Stromal cell of bone marrow (primary cell): Measurements from ENCODE around the gene EML1.
"Not testable (repeated sequence)": the region's sequence is repeated elsewhere in the genome, so short reads cannot be mapped to it uniquely, and the experiment has no call there.

ENCODE experiments used
- DNase-seq: peaks from one replicate; pipeline ENCODE4 v3.0.0-alpha.2; 2012; ENCODE audit warnings: low read depth

The EML1 gene

DNA sequence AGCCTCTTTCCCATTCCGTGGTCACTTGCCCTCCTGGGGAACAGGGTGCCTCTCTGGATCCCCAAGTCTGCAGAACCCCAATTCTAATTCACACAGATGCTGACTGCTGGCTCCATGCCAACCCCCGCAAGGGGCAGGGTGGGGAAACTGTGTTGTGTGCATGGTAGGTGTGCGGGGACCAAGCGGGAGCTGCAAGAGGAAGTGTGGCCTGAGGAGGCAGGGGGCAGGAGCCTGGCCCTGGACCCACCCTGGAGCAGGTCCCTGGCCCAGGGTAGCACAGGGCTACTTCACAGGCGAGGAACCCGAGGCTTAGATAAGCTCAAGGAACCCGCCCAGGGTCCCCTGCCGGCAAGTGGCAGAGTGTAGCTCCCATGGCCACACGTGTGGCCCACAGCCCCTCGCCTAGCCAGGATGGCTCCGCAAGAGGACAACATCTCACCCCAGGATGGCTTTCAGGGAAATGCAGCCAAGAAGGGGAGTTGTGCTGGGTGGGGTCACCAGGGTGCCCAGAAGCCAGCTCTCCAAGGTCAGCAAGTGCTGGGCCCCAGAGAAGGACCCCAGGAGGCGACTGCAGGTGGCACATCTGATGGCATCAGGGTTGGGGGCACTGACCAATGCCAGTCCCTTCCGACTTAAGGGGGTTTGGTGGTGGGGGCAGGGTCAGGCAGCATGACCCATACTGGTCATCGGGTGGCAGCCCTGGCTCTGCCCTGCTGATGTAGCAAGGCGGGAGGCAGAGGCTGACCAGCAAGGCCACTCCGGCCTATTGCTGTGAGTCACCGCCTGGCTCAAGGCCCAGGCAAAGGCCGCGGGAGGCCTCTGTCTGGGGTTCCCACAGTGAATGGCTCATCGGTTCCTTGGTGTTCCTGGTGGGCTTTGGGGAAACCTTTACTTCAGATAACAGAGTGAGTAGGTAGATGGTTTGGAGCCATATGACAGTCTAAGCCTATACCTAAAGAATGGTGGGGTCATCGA lies 37.3 kb upstream of the EML1 start:
- DNase-seq: peak; percentile 94

DNA sequence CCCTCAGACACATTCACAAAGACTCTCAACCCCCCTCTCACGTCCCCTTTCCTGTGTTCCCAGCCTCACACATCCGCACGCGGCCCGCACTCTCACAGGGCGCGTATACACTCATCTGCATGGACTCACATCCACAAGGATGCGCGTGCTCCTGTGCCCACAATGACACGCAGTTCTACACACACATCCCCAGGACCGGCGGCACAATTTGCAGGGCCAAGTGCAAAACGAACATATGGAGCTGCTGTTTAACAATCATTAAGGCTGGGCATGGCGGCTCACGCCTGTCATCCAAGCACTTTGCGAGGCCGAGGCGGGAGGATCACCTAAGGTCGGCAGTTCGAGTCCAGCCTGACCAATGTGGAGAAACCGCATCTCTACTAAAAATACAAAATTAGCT lies 36.4 kb upstream of the EML1 start:
- no peak for DNase-seq

DNA sequence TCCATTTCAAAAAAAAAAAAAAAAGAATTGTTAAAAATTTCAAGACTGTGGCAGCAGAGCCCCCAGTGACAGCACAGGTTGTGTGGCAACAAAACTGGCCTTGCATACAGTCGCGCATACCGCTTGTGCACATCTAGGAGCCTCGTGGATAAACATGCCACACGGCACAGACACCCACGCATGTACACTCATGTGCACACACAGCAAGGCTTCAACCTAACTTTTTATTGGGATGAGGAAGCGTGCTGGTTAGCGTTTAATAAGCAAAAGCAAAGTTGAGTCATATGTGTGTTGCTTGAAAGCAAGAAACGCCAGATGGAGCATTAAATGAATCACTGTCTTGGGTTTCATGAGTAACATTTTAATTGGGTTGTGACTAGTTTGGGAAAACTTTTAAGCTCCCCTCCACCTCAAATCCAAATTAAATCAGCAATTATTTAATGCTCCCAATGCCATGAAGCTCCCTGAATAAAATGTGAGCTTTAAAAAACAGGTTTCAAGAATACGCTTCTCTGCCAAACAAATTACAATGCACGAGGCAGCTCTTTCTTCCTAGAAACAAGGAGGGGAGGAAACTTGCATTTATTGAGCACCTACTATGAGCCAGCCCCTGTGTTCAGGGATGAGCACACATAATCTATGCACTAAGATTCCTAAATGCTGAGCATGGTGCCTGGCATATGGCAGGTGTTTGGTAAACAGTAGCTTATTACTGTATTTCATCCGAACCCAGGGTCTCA lies 35.7 kb upstream of the EML1 start:
- peak; percentile 97 for DNase-seq

DNA sequence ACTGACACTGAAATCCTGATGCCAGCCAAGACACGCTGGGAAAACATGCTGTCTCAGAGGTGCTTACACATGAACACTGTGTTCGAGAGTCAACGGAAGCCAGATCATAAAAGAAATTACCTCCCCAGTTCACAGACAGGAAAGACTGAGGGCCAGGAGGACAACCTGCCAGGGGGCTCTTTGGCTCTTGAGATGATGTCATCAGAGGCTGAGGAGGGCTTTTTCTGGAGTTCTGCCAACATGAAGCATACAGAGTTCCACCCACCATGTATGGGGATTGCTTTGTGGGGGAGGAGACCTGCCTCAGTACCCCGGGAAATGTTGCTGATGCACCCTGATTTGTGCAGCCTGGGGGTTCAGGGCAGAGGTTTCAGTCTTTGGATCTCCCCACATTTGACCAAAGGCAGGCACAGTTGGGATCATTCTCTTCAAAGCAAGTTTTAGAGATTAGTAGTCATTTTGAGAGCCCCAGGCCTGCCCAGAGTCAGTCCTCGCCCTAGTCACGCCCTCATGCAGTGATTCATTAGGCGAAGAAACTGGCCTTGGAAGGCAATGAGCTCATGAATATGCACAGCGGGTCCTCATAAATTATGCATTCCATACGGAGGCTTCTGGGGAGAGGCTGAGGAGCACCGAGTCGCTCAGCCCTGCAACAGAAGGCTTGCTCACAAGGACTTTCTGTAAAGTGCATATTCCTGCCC lies 34.9 kb upstream of the EML1 start:
- DNase-seq: peak; percentile 91

DNA sequence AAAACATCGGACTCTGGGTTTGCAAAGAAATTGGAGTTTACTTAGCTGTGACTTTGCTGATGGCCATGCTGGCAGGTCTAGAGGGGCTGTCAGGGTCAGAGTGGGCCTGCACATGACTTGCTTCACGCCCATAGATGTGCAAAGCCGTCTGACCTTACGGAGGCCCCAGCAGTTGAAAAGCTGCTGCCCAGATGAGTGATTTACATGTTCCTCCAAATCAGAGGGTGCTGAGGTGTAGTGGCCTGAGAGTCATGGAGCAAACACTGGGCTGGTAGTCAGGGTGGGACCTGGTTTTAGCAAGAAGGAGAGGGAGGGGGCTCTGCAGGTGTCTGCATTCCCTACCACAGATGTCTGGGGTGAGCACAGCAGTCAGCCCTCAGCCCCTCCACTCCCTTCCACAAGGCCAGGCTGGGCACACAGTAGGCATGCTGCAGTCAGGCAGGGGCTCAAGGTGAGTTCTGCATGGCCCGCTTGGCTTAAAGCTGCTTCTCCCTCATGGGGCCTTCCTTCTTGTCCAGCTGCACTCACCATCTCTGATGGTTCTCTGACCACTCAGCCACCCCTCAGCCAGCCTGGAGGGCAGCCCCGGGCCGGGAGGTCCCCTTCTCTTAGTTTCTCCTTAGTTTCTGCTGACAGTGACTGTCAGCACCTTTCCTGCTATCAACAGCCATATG lies 34.2 kb upstream of the EML1 start:
- no peak for DNase-seq

DNA sequence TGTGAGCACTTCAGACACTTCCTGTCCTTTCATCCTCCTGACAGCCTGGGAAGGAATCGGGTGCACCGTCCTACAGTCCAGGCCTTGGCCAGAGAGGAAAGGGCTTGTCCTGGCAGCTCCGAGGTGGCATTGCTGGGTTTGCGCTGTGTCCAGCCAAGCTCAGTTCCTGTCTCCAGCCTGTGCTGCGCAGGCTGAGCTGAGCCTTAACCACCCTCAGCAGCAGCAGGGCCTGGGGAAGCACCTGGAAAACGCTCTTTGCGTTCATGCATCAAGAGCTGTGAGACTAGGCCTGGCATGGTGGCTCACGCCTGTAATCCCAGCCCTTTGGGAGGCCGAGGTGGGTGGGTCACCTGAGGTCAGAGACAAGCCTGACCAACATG lies 33.7 kb upstream of the EML1 start:
- no peak for DNase-seq

DNA sequence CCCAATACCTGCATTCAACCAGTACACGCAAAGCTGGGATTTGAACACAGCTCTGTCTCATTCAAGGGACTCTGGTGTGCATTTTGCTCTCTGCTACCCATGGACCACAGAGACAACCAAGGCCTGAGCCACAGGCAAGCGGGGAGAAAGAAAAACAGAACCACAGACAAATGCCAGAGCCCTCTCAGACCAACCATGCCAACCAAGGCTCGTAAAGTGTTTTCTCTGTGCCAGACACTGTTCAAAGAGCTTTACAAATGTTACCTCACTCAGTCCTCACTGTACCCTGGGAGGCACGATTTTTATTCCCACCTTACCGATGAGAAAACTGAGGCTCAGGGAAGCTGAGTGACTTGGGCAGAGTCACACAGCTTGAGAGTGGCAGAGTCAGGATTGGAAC lies 32.4 kb upstream of the EML1 start:
- no peak for DNase-seq

DNA sequence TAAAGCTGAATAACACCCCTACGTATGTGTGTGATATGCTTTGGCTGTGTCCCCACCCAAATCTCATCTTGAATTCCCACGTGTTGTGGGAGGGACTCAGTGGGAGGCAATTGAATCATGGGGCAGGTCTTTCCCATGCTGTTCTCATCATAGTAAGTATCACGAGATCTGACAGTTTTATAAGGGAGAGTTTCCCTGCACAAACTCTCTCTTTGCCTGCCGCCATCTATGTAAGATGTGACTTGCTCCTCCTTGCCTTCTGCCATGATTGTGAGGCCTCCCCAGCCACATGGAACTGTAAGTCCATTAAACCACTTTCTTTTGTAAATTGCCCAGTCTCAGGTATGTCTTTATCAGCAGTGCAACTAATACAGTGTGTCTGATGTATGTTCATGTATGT lies 30.3 kb upstream of the EML1 start:
- DNase-seq: not testable (repeated sequence)

DNA sequence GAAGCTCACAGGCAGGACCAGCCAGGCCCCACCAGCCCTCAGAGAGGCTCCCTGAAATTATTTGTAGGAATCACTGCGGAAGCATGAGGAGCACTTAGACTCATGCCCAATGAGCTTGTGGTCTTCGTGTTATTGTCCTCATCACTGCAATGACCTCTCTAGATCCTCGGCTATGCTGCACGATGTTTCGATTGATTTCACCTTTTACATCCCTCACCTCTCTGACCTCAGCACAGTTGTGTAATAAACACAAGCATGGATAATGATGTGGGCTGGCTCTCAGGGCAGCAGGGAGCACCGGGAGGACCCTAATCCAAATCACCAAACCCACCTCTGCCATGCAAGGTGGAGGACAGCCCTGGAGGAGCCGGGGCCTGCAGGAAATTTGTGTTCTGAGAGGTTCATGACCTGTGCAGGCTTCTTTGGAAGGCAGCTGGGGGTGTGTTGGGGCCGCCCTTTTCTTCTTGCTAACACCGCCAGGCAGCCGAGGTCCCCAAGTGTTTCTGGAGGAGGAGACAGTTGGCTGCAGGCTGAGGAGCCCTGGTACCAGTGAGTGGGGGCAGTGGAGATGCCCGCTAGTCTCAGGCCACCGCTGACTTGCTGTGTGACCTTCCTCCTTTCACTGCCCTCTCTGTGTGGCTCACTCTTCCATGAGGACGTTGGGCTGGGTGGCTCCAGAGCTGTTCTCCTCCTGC lies 29.5 kb upstream of the EML1 start:
- no peak for DNase-seq

DNA sequence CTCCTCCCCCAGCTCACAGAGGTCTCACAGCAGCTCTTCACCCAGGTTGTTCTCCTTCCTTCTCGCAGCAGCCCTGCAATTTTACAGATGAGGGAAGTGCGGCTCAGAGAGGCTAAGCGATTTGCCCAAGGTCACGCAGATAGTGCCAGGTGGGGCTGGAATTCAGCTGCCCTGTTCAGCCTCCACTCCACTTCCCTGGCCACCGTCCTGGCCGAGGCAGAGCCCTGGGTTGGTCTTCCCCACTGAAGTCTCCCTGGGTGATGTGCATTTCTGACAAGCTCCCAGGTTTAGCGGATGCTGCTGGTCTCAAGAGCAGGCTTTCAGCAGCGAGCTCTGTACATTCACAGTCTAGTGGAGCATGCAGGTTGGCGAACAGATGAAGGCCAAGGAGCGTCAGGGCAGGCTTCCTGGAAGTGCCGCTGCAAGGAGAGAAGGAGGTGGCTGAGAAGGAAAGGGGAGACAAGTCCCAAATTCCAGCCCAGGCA lies 28.9 kb upstream of the EML1 start:
- DNase-seq: no peak

DNA sequence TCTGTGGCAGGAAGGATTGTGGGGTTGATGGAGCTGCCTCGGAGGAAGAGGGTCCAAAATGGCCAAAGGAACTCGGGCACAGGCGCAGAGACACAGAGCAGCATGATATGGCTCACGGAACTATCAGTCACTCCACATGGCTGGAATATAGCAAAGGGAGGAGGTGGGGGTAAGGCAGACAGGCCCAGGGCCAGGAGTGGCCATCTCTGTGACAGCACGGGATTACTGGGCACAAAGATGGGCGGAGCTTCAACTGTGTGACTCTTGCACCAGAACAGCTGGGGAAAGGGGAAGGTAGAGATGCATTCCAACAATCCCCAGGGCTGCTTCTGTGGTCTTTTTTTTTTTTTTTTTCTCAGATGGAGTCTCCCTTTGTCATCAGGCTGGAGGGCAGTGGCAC lies 24.8 kb upstream of the EML1 start:
- DNase-seq: no peak

DNA sequence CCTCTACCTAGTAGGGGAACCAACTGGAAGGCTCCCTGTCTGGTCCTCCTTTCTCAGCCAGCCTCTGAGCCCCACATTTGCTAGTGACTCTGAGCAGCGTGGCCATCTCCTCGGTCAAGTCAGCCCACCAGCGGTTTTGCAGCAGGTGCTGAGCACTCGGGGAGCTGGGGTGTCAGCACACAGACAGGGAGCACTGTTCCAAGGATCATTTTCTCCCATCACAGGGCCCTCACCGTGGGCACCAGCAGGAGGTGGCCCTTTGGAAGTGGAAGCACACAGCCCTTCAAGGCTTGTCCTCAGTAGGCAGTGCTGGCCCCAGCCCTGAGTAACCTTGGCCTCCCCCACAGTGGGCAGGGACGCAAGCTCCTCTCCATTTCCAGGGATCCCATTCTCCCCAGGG lies 24.1 kb upstream of the EML1 start:
- DNase-seq: no peak

DNA sequence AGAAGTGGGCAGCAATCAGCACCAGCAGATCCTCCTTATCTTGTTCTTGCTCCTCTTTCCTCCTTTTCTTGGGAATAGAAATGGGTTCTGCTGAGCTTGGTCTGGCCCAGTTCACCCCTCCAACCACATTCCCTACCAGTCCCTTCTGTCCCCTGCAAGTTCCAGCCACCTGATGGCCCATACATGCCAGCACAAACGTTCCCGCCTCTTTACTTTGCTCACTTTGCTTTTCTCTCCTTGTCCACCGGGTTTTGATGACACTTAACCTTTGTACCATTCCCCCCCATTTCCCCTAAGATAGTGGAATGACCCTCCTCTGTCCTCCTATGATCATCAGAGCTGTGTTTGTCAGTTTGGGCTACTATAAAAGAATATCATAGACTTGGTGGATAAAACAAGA lies 23.4 kb upstream of the EML1 start:
- DNase-seq: no peak

DNA sequence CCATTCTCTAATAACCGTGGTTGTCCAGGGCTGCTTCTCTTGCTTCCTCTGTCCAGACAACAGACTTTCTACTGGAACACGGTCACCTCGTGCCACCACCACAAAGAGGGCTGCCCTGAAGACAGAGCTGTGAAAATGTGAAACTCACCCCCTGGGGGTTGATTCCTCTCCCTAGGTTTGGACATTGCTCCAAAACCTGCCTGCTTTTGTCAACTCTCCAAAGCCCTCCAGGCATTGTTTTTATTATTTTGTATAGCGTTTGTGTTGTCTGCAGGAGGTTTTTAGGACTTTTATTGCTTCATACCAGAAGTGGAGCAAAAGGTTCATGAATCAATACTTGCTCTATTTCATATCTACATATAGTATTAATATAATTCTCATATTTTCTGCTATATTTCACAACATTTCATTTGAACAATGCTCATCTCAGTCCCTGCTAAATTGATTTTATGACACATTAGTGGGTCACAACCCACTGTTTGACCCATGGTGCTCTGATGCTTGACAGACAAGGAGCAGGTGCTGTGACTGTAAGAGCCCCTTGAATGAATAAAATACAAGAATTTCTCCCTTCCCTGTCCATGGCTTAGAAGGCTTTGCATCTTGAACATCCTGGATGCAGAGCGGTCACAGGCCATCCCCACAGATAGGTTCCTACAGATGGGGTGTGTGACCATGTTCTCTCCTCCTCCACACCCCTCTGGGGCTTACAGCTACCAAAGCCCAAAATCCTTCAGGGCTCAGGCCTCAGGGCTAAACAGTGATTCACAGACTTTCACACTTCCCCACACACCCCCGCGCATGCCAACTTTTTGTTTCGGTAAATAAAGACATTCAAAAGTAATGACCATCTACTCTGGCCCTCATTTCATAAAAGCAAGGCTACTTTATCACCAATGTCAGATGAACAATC lies 20.6 kb upstream of the EML1 start:
- no peak for DNase-seq

DNA sequence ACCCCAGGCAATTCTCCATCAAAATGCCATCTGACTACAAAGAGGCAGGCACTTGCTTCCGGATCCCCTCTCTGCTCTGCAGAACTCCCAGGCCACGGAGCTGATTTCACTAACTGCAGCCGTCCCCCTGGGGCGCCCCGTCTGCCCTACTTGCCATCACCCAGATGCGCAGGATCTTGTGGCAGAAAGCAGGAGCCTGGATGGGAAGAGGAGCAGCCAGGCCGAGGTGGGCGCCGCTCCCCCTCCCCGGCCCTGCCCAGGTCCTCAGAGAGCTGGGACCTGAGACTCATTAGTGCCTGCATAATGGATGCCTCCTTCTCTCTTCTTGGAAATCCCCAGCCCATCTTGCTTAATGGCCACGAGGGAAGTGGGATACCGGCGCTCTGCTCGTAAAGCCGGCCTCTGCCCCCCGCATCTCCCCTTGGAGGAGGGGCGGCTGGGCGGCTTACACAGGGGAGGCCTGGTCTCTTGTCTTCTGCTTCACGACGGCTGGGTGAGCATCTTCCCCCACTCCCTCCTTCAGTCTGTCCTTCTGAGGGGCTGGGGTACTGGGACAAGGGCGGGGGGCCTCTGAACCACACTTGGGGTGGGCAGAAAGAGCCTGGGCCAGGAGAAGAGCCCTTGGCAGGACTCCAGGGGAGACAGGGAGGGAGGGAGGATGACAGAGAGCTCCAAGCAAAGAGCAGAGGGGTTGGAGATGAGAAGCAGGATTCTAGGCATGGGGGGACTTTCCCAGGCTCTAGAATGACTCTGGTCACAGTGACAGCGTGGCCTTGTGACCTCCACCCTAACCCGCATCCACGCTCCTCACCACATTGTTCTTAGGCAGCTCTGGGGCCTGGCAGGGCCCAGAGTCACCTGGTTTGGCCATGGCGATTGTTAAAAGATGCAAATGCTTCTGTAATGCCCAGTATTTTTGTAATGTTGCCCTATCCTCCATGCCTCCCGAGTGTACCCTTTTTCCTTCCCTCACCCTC lies 19.4 kb upstream of the EML1 start:
- no peak for DNase-seq

DNA sequence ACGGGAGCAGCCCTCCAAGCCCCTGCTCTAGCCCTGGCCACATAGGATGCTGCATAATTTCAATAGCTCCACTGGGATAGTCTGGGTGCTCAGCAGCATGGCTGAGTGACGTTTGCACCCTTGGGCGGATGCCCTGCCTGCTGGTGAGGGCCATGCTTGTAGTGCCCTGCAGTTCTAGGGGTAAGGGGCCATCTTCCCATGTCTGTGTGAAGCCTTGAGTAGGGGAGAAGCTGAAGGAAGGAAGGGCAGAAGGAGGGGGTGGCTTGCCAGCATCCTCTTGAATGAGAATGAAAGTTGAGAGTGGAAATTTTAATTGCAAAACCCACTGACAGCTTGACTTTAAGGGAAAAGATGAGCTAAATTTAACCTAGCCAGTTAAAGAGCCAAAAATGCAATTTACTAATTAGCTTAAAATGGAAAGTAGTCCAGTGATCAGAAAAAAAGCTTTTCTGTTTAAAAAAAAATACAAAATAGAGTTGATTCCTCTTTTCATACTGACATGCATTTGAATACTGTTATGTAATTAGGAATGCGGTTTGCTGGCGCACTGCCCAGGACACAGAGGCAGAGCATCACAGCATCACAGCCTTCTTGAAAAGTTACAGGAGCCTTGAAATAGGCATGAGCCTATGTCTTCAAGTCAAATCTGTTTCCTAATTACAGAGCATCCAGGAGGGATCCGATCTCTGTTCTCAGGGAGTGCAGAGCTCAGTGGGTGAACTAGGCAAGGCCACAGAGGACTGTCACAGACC lies 18.5 kb upstream of the EML1 start:
- DNase-seq: no peak

DNA sequence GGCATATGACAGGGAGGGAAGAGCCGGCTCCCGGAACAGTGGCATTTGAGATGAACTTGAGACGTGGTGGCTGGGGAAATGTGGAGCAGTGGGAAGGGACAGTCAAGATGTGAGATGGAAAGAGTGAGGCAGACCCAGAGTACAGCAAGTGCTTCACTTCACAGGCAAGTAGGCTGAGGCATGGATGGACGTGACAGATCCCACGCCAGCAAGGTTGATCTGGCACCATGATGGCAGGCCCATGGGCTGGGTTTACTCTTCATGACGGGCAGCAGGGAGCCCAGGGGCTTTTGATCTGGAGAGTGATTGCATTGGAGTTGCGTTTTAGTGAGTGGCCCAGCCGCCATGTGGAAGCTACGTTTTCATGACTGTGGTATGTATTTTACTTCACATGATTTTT lies 17.9 kb upstream of the EML1 start:
- DNase-seq: no peak

DNA sequence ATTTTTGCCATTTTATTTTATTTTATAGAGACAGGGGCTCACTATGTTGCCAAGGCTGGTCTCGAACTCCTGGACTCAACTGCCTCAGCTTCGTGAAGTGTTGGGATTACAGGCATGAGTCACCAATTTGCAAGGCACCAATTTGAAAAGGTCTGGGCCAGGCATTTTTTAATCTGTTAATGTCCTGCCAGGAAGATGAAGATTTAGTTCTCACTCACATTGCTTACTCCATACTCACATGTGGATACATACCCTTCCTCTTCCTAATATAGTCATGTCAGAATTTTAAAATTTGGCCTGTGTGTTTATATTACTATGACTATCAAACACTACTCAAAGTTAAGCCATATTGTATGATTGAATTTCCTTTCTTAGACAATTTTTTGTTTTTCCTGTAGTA lies 15.3 kb upstream of the EML1 start:
- no peak for DNase-seq
